Thoracic aorta (tissue), 2 donors: Measurements from ENCODE around the gene SECTM1. TPM values are rescaled to one million over a fixed set of nuclear protein-coding genes. Genes with fewer than 3 reads are reported as not detected.
A peak's percentile ranks its signal among the peaks of the same experiment; 100 is the strongest.

Experiments
- ATAC-seq: fragments of 150-250 bp; one replicate; pipeline ENCODE4 v1.8.0; 2017; ENCODE audit warnings: low read depth; ENCODE audit not compliant: insufficient number of reproducible peaks, low FRiP score
- DNase-seq: peaks from one replicate; pipeline ENCODE4 v3.0.0-alpha.2; 2020; ENCODE audit warnings: low spot score
- H3K27ac ChIP-seq, 2 donors: fragments of 200-600 bp; sonication (generic); 1 replicate in 1 of 2; 2 replicates in 1 of 2; pipeline ENCODE4 v1.5.1; 2016; ENCODE audit warnings: mild to moderate bottlenecking in 2 of 2, moderate library complexity in 2 of 2
- H3K27me3 ChIP-seq: fragments of 200-600 bp; sonication (generic); replicated peaks from 2 replicates; pipeline ENCODE4 v1.6.0; 2016; ENCODE audit warnings: mild to moderate bottlenecking; ENCODE audit not compliant: insufficient read depth
- H3K36me3 ChIP-seq: fragments of 200-600 bp; sonication (generic); one replicate; pipeline ENCODE4 v1.5.1; 2016
- H3K4me1 ChIP-seq, 2 donors: fragments of 200-600 bp; sonication (generic); 1 replicate in 1 of 2; 2 replicates in 1 of 2; pipeline versions ENCODE4 v1.5.1 to v1.6.0; 2016; ENCODE audit warnings: low read depth in 2 of 2, mild to moderate bottlenecking in 1 of 2; ENCODE audit not compliant: control insufficient read depth in 1 of 2
- H3K4me3 ChIP-seq: fragments of 200-600 bp; sonication (generic); 2 replicates; pipeline ENCODE4 v1.5.1; 2016; ENCODE audit warnings: mild to moderate bottlenecking
- H3K9me3 ChIP-seq: fragments of 200-600 bp; sonication (generic); 2 replicates; pipeline ENCODE4 v1.5.1; 2016
- CTCF ChIP-seq: fragments of 200-600 bp; sonication (generic); IDR thresholded peaks from one replicate; pipeline ENCODE4 v1.5.1; 2019; ENCODE audit warnings: antibody characterized with exemption
- total RNA-seq, 2 donors: library from RNA; depleted of rRNA; stranded (reverse); fragments of >200 nt; gene quantifications; one replicate each; pipeline versions ENCODE4 v1.1.0 to v1.2.3, GENCODE V29; 2016

The SECTM1 gene
- total RNA-seq, 2 donors from 2014 or later: 16.7 to 32.2 TPM

GRCh38 chr17:82274134-82275020, 59.2 kb downstream of the SECTM1 start:
- no peak for ATAC-seq
- Histone ChIP-seq H3K27me3 (no peaks in the 10 kb centered on the region), H3K27ac (no peak overlapping the region), H3K4me1 (peaks cover 26 to 42% of the 10 kb centered on the region in 2 donors), H3K4me3 (peak overlapping the region; percentile 99), H3K36me3 (peaks cover 8% of the 10 kb centered on the region), H3K9me3 (no peaks in the 10 kb centered on the region)
- no peak for DNase-seq
- no peak for TF ChIP-seq CTCF

GRCh38 chr17:82273327-82274133, 60.0 kb downstream of the SECTM1 start, which contains the start of gene CSNK1D:
Gene CSNK1D (minus strand): TSS chr17:82273700. CDS start chr17:82273381, 319 bp downstream.
- no peaks in the 10 kb centered on the region for H3K27me3 ChIP-seq
- H3K27ac ChIP-seq: peak within 1 kb of the TSS; percentile 95 to 96
- H3K4me1 ChIP-seq: peaks cover 29 to 51% of the 10 kb centered on the region in 2 donors
- ATAC-seq: peak; percentile 69
- peaks cover 8% of the 10 kb centered on the region for H3K36me3 ChIP-seq
- H3K9me3 ChIP-seq: no peaks in the 10 kb centered on the region
- TF ChIP-seq CTCF: no peak
- H3K4me3 ChIP-seq: peak within 1 kb of the TSS; percentile 99
- peak; percentile 62 for DNase-seq

- ATAC-seq (no peak), DNase-seq (no peak)
- Histone ChIP-seq H3K36me3 (peaks cover 8% of the 10 kb centered on the region), H3K27me3 (no peaks in the 10 kb centered on the region), H3K9me3 (no peaks in the 10 kb centered on the region), H3K27ac (peak overlapping the region; percentile 95 to 96), H3K4me1 (peaks cover 37 to 59% of the 10 kb centered on the region in 2 donors), H3K4me3 (peak overlapping the region; percentile 99)
- TF ChIP-seq CTCF: no peak
Measured at GRCh38 chr17:82272495-82273326, 60.9 kb downstream of the SECTM1 start.

GRCh38 chr17:82271401-82271800, 62.2 kb downstream of the SECTM1 start:
- no peak overlapping the region for H3K4me3 ChIP-seq
- no peak for TF ChIP-seq CTCF
- H3K36me3 ChIP-seq: peaks cover 8% of the 10 kb centered on the region
- H3K9me3 ChIP-seq: no peaks in the 10 kb centered on the region
- no peak for DNase-seq
- H3K4me1 ChIP-seq: peaks cover 44 to 72% of the 10 kb centered on the region in 2 donors
- no peak for ATAC-seq
- H3K27me3 ChIP-seq: no peaks in the 10 kb centered on the region
- no peak overlapping the region for H3K27ac ChIP-seq

Other genes starting within 250 kb of the SECTM1 start
- 10 to 100 TPM; 49.6 to 50.9 TPM for gene FASN, start 235.5 kb downstream of the SECTM1 start, total RNA-seq
- 10 to 100 TPM; 19.4 to 58.1 TPM for gene CCDC57, start 120.9 kb downstream of the SECTM1 start, total RNA-seq
- gene SLC16A3, start 104.7 kb downstream of the SECTM1 start, total RNA-seq: 100 to 1,000 TPM in 1 of 2 donors, 10 to 100 TPM in 1; 76.0 to 113 TPM
- gene CSNK1D, start 60.1 kb downstream of the SECTM1 start, total RNA-seq: 10 to 100 TPM; 69.5 to 71.9 TPM
- 1 to 10 TPM; 3.0 to 3.5 TPM for gene CD7, start 16.2 kb downstream of the SECTM1 start, total RNA-seq
- not detected for gene TEX19, start 25.5 kb upstream of the SECTM1 start, total RNA-seq
- gene UTS2R, start 38.0 kb upstream of the SECTM1 start, total RNA-seq: under 1 TPM in 1 of 2 donors, not detected in 1; 0.27 TPM
- gene HEXD, start 84.6 kb upstream of the SECTM1 start, total RNA-seq: 10 to 100 TPM; 31.4 to 34.7 TPM
- 10 to 100 TPM; 24.9 to 27.4 TPM for gene OGFOD3, start 84.8 kb upstream of the SECTM1 start, total RNA-seq
- gene CYBC1, start 117.0 kb upstream of the SECTM1 start, total RNA-seq: 100 to 1,000 TPM in 1 of 2 donors, 10 to 100 TPM in 1; 84.6 to 178 TPM
- 10 to 100 TPM; 77.0 to 86.8 TPM for gene NARF, start 125.0 kb upstream of the SECTM1 start, total RNA-seq
- 10 to 100 TPM; 34.8 to 85.1 TPM for gene FOXK2, start 186.0 kb upstream of the SECTM1 start, total RNA-seq